Thyroid gland (tissue), 4 donors: Measurements from ENCODE around the gene GABPB1. TPM values are rescaled to one million over a fixed set of nuclear protein-coding genes. Genes with fewer than 3 reads are reported as not detected.

Experiments used
- DNase-seq, 2 donors: peaks; one replicate each; pipeline ENCODE4 v3.0.0-alpha.2; 2019
- H3K27ac ChIP-seq, 3 donors: fragments of 200-600 bp; sonication (generic); 1 replicate in 2 of 3; 2 replicates in 1 of 3; pipeline ENCODE4 v1.5.1; 2016 to 2019; ENCODE audit warnings: mild to moderate bottlenecking in 1 of 3, moderate library complexity in 1 of 3
- H3K27me3 ChIP-seq: fragments of 200-600 bp; sonication (generic); one replicate; pipeline ENCODE4 v1.5.1; 2019
- H3K36me3 ChIP-seq, 2 donors: fragments of 200-600 bp; sonication (generic); one replicate each; pipeline ENCODE4 v1.5.1; 2016 to 2019
- H3K4me1 ChIP-seq, 2 donors: fragments of 200-600 bp; sonication (generic); one replicate each; pipeline ENCODE4 v1.5.1; 2017 to 2019
- H3K4me3 ChIP-seq, 3 donors: fragments of 200-600 bp; sonication (generic); replicated peaks in 1 of 3; 1 replicate in 2 of 3; 2 replicates in 1 of 3; pipeline ENCODE4 v1.5.1; 2016; ENCODE audit warnings: mild to moderate bottlenecking in 1 of 3
- H3K9me3 ChIP-seq: fragments of 200-600 bp; sonication (generic); one replicate; pipeline ENCODE4 v1.5.1; 2017
- POLR2A ChIP-seq, 2 donors: fragments of 450-650 bp; IDR thresholded peaks; one replicate each; pipeline ENCODE4 v1.6.1; 2017; ENCODE audit warnings: antibody characterized with exemption in 2 of 2, mild to moderate bottlenecking in 2 of 2, moderate library complexity in 1 of 2
- WGBS, 2 donors: methylation state at CpG; one replicate each; pipeline ENCODE4 v1.1.5; 2017; 5-methylcytosine and 5-hydroxymethylcytosine counted together
- intact Hi-C: fragments of 100-400 bp; cut with DNase I; formaldehyde crosslinking; loops from one replicate; pipeline ENCODE4 v1.15.1; 2023
- total RNA-seq, 4 donors: library from RNA; depleted of rRNA; stranded (reverse); fragments of >200 nt; gene quantifications; one replicate each; pipeline ENCODE4 v1.2.3, GENCODE V29; 2016
- TF ChIP-seq, protein P1 (sequence below), 6 experiments: fragments of 200-600 bp in 3 of 6; fragments of 450-650 bp in 3 of 6; sonication (generic) in 3 of 6; IDR thresholded peaks; one replicate each; pipeline ENCODE4 v1.5.1; 2016 to 2019; ENCODE audit warnings: antibody characterized with exemption in 6 of 6, mild to moderate bottlenecking in 2 of 6, inconsistent platforms in 1 of 6, moderate library complexity in 1 of 6

Gene GABPB1
- total RNA-seq, 4 donors from 2014 or later = 22.2 to 30.0 (median 27.3) TPM

DNA sequence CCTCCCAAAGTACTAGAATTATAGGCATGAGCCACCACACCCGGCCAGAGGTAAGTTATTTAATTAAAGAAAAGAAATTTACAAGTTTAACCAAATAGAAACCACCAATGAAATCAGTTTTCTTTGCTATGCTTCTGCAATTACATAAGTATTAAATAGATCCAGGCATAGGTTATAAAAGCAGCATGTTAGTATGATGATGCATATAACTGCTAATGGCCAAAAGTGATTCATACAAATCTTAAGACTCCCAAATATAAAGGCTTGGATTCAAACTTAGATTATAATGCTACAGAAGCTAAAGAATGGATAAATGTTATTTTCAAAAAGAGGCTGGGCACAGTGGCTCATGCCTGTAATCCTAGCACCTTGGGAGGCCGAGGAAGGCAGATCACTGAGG lies 56.7 kb downstream of the GABPB1 start:
- Histone ChIP-seq H3K4me1 (no peaks in the 10 kb centered on the region), H3K4me3 (no peak overlapping the region), H3K27me3 (no peaks in the 10 kb centered on the region), H3K27ac (no peak overlapping the region), H3K9me3 (no peaks in the 10 kb centered on the region), H3K36me3 (peaks cover 6 to 27% of the 10 kb centered on the region in 2 donors)
- intact Hi-C loops = no loop called here
- no peak for DNase-seq
- 98 to 100% methylated on average over 2 of the region's 2 CpGs for WGBS, 2 donors
- TF ChIP-seq, protein P1, sequence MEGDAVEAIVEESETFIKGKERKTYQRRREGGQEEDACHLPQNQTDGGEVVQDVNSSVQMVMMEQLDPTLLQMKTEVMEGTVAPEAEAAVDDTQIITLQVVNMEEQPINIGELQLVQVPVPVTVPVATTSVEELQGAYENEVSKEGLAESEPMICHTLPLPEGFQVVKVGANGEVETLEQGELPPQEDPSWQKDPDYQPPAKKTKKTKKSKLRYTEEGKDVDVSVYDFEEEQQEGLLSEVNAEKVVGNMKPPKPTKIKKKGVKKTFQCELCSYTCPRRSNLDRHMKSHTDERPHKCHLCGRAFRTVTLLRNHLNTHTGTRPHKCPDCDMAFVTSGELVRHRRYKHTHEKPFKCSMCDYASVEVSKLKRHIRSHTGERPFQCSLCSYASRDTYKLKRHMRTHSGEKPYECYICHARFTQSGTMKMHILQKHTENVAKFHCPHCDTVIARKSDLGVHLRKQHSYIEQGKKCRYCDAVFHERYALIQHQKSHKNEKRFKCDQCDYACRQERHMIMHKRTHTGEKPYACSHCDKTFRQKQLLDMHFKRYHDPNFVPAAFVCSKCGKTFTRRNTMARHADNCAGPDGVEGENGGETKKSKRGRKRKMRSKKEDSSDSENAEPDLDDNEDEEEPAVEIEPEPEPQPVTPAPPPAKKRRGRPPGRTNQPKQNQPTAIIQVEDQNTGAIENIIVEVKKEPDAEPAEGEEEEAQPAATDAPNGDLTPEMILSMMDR (IDR thresholded peaks at IDR 0.05) = no peak
- no peak for TF ChIP-seq POLR2A (IDR thresholded peaks at IDR 0.05)

DNA sequence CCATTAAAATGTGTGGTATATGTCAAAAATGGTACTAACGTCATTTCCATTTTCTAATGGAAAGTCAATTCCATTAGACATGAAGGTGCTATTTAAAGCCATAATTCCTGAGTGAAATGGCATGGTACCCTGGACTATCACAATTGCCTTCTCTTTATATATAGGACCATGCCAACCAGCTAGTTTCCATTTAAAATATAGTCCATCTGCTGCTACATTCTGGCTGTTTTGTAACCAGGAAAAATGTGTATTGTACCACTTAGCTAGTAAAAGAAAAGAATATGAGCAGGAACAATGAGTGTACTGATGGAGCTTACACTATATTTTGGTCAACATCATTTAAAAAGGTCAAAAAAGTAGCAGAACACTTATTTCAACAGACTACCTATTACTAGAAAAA lies 59.0 kb downstream of the GABPB1 start:
- no peaks in the 10 kb centered on the region for H3K27me3 ChIP-seq
- H3K27ac ChIP-seq = no peak overlapping the region
- H3K4me1 ChIP-seq = no peaks in the 10 kb centered on the region
- WGBS, 2 donors = 91 to 100% methylated on average over 1 of the region's 1 CpG
- no peaks in the 10 kb centered on the region for H3K9me3 ChIP-seq
- H3K36me3 ChIP-seq = peaks cover 6 to 25% of the 10 kb centered on the region in 2 donors
- DNase-seq = no peak
- H3K4me3 ChIP-seq = no peak overlapping the region
- intact Hi-C loops = no loop called here
- TF ChIP-seq POLR2A (IDR thresholded peaks at IDR 0.05) = no peak
- TF ChIP-seq, protein P1 (IDR thresholded peaks at IDR 0.05) = no peak

DNA sequence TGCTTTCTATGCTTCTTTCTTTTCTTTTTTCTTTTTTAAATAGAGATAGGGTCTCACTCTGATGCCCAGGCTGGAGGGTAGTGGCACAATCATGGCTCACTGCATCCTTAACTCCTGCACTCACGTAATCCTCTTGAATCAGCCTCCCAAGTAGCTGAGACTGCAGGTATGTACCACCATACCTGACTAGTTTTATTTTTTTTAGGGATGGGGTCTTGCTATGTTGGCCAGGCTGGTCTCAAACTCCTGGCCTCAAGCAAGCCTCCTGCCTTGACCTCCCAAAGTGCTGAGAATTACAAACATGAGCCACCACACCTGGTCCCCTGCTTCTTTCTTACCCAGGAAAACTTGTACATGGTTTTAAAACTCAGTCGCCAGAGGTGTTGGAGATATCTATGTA lies 65.2 kb downstream of the GABPB1 start:
- Histone ChIP-seq H3K27me3 (no peaks in the 10 kb centered on the region), H3K4me3 (no peak overlapping the region), H3K36me3 (peaks cover 0 to 3% of the 10 kb centered on the region in 2 donors), H3K4me1 (no peaks in the 10 kb centered on the region), H3K27ac (no peak overlapping the region), H3K9me3 (no peaks in the 10 kb centered on the region)
- TF ChIP-seq POLR2A (IDR thresholded peaks at IDR 0.05) = no peak
- TF ChIP-seq, protein P1 (IDR thresholded peaks at IDR 0.05) = no peak
- no peak for DNase-seq
- WGBS, 2 donors = 96 to 98% methylated on average over 2 of the region's 2 CpGs
- intact Hi-C loops = no loop called here

DNA sequence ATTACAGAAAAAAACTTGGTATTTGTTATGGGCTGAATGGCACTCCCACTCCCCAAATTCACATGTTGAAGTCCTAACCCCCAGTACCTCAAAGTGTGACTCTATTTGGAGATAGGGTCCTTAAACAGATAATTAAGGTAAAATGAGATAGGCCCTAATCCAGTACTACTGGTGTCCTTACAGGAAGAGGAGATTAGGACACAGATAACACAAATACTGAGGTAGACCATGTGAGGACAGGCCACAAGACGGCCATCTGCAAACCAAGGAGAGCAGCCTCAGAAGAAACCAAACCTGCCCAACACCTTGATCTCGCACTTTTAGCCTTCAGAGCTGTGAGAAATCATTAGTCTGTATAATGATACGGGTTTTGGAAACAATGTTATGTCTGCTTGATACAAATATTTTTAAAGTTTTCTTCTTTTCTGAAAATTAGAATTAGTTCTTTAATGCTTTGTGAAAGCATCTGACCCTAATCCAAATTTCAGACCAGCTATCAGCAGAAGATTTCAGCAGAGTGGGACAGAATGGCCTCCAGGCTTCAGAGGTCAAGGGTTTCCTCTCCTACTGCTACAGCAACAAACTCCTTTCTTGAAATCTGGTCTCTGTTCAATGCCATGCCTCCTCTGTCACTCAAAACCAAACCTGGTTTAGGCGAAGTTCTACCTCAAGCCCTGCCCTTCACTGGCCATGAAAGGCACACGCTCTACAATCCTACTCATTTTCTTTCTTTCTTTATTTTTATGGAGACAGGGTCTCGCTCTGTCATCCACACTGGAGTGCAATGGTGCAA lies 67.5 kb downstream of the GABPB1 start:
- Histone ChIP-seq H3K27ac (no peak overlapping the region), H3K4me3 (no peak overlapping the region), H3K36me3 (peaks cover 3 to 5% of the 10 kb centered on the region in 2 donors), H3K27me3 (no peaks in the 10 kb centered on the region), H3K4me1 (no peaks in the 10 kb centered on the region), H3K9me3 (no peaks in the 10 kb centered on the region)
- WGBS, 2 donors = 97 to 98% methylated on average over 6 of the region's 6 CpGs
- DNase-seq = no peak
- intact Hi-C loops = no loop called here
- TF ChIP-seq, protein P1 (IDR thresholded peaks at IDR 0.05) = no peak
- TF ChIP-seq POLR2A (IDR thresholded peaks at IDR 0.05) = no peak

DNA sequence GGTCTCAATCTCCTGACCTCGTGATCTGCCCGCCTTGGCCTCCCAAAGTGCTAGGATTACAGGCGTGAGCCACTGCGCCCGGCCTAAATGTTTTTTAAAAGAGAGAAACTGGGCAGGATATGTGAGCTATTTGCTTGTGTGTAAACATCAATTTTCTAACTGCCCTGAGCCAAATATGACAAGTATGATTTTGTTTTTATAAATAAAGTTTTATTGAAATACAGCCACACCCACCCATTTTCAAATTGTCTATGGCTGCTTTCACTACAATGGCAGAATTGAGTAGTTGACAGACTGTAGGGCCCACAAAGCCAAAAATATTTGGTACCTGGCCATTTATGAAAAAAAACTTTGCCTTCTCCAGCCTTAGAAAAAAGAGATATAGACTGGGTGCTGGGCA lies 73.6 kb downstream of the GABPB1 start:
- intact Hi-C loops = no loop called here
- whole genome bisulfite sequencing, 2 donors = 86 to 89% methylated on average over 5 of the region's 5 CpGs
- TF ChIP-seq, protein P1 (IDR thresholded peaks at IDR 0.05) = no peak
- no peak for TF ChIP-seq POLR2A (IDR thresholded peaks at IDR 0.05)
- Histone ChIP-seq H3K27me3 (no peaks in the 10 kb centered on the region), H3K36me3 (peaks cover 5 to 6% of the 10 kb centered on the region in 2 donors), H3K27ac (no peak overlapping the region), H3K4me1 (no peaks in the 10 kb centered on the region), H3K9me3 (no peaks in the 10 kb centered on the region), H3K4me3 (no peak overlapping the region)
- no peak for DNase-seq
